Fibroblast of villous mesenchyme (primary cell): Measurements from ENCODE around the gene NAA38. TPM values are rescaled to one million over a fixed set of nuclear protein-coding genes. Genes with fewer than 3 reads are reported as not detected.
A peak's percentile ranks its signal among the peaks of the same experiment; 100 is the strongest.
"Not testable (repeated sequence)": the region's sequence is repeated elsewhere in the genome, so short reads cannot be mapped to it uniquely, and the experiment has no call there.

Source experiments
- DNase-seq: peaks from one replicate; pipeline ENCODE4 v3.0.0-alpha.2; 2010; ENCODE audit warnings: low read depth
- H3K4me3 ChIP-seq: 2 replicates; pipeline ENCODE4 v1.5.1; 2011; ENCODE audit warnings: low read depth, mild to moderate bottlenecking, low read length
- total RNA-seq: library from RNA; depleted of rRNA; stranded (reverse); fragments of >200 nt; gene quantifications from 2 replicates; pipeline ENCODE4 v1.2.3, GENCODE V29; 2012
- TF ChIP-seq, protein P1 (sequence below): IDR thresholded peaks from 2 replicates; pipeline ENCODE4 v1.5.1; 2012; ENCODE audit warnings: low read depth, mild to moderate bottlenecking, low read length; ENCODE audit not compliant: insufficient read depth

Gene NAA38
- total RNA-seq, 1 donor: 55.3 TPM

DNA sequence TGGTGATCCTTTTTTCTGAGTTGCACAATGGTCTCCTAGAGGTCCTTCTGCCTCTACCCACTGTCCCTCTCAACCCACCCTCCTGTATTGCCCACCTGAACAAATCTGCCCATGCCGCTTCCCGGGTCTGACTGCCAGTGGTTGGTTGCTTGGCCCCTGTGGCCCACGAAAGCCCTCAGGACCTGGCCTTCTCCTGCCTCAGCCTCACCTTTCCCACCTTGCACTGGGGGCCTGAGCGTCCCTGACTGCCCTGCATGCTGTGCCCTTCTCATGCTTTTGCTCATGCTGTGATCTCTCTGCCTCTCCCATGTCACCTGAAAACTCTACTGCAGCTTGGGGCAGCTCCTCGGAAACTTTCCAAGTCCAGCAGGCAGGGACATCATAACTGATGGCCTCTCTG lies 37.1 kb downstream of the NAA38 start:
- TF ChIP-seq, protein P1, sequence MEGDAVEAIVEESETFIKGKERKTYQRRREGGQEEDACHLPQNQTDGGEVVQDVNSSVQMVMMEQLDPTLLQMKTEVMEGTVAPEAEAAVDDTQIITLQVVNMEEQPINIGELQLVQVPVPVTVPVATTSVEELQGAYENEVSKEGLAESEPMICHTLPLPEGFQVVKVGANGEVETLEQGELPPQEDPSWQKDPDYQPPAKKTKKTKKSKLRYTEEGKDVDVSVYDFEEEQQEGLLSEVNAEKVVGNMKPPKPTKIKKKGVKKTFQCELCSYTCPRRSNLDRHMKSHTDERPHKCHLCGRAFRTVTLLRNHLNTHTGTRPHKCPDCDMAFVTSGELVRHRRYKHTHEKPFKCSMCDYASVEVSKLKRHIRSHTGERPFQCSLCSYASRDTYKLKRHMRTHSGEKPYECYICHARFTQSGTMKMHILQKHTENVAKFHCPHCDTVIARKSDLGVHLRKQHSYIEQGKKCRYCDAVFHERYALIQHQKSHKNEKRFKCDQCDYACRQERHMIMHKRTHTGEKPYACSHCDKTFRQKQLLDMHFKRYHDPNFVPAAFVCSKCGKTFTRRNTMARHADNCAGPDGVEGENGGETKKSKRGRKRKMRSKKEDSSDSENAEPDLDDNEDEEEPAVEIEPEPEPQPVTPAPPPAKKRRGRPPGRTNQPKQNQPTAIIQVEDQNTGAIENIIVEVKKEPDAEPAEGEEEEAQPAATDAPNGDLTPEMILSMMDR: no peak
- no peak for DNase-seq
- no peak overlapping the region for H3K4me3 ChIP-seq

DNA sequence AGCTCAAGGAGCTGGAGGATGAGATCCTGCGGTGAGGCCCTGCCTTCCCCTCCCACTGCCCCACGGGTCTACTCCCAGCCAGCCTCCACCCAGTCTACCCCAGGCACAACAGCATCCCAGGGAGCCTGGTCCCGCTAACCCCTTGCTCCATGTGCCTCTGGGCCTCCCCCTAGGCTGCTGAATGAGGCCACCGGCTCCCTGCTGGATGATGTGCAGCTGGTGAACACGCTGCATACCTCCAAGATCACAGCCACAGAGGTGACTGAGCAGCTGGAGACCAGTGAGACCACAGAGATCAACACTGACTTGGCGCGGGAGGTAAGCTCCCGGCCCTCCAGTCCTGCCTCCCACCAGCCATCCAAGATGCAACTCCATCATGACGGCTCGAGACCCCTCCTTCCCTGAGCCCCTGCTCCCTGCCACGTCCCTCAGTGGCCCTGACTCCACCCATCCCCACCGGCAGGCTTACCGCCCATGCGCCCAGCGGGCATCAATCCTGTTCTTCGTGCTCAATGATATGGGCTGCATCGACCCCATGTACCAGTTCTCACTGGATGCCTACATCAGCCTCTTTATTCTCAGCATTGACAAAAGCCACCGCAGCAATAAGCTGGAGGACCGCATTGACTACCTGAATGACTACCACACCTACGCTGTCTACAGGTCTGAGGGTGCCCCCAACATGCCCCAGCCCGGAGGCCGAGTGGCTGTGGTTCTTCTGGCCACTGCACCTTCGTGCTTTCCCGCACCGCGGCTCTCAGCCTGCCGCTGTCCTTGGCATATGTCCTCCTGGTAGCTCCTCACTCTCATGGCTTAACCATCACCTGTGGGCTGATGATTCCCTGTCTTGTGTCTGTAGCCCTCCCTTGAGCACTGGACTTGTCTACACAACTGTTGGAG lies 38.4 kb downstream of the NAA38 start:
- H3K4me3 ChIP-seq: no peak overlapping the region
- TF ChIP-seq, protein P1: no peak
- no peak for DNase-seq

DNA sequence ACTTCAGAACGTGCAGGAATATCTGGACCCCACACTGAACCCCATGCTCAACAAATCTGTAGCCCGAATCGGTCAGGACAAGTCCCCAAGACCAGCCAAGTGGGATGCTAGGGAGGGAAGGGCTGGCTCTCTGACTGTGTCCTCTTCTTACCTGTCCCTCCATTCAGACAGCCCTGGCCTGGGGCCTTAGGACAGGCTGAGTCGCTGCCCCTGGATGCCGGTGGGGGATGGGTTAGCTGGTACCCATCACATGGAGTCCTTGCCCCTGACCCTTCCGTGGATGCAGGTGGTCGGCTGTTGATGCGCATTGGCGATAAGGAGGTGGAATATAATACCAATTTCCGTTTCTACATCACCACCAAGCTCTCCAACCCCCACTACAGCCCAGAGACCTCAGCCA lies 39.3 kb downstream of the NAA38 start:
- DNase-seq: no peak
- TF ChIP-seq, protein P1: no peak
- no peak overlapping the region for H3K4me3 ChIP-seq

- TF ChIP-seq, protein P1: no peak
- no peak overlapping the region for H3K4me3 ChIP-seq
- DNase-seq: no peak
Observed at GRCh38 chr17:7817643-7817964, 39.8 kb downstream of the NAA38 start.

DNA sequence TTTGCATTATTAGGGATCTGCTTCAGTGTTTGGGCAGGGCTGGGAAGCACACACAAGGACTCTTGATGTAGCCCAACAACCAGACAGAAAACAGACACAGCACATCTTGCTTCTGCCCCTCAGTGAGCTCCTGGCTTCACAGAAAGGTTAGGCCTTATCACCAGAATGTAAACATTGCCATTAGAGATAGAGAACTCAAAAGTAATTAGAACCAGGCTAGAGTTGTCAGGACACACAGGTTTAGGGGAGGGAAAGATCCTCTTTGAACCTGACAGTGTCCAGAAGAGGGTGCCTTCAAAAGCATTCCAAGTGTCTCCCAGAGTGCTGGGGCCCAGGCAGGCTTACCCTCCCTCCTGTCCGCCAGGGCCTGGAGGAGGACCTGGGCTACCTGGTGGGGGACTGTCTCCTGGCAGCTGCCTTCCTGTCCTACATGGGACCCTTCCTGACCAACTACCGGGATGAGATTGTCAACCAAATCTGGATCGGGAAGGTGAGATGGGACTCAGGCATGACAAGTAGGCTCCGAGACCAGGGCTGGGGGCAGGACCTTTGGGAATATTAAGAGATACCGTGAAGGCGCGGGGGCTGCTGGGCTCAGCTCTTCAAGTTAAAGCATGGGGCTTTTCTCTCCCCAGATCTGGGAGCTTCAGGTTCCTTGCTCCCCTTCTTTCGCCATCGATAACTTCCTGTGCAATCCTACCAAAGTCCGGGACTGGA lies 40.3 kb downstream of the NAA38 start:
- DNase-seq: peak; percentile 23
- H3K4me3 ChIP-seq: no peak overlapping the region
- TF ChIP-seq, protein P1: no peak

DNA sequence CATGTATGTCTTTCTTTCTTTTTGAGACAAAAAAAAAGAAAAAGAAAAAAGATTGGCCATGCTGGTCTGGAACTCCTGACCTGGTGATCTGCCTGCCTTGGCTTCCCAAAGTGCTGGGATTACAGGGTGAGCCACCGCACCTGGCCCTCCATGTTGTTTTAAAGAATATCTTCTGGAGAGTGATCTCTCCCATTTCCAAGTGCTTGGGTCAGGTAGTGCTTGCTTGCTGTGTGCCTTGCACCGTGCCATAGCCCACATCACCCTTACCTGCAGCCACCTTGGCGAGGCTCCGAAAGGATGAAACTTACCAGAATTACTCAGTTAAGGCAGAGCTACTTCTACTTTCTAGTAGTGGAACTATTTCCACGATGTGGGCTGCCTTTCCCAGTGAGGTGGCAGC lies 42.4 kb downstream of the NAA38 start:
- TF ChIP-seq, protein P1: no peak
- no peak overlapping the region for H3K4me3 ChIP-seq
- no peak for DNase-seq

- DNase-seq: no peak
- H3K4me3 ChIP-seq: no peak overlapping the region
- TF ChIP-seq, protein P1: no peak
Observed at GRCh38 chr17:7811251-7811650, 46.1 kb downstream of the NAA38 start.

DNA sequence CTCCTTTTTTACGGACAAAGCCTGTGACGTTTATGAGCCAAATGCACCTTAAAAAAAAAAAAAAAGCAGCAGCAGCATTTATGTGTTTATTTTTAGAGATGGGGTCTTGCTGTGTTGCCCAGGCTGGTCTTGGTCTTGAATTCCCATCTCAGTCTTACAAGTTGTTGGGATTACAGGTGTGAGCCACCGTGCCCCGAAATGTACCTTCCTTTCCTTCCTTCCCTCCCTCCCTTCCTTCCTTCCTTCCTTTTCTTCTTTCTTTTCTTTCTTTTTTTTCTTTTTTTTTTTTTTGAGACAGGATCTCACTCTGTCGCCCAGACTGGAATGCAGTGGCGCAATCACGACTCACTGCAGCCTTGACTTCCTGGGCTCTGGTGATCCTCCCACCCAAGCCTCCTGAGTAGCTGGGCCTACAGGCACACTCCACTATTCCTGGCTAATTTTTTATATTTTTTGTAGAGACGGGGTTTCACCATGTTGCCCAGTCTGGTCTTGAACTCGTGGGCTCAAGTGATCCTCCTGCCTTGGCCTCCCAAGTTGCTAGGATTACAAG lies 47.5 kb downstream of the NAA38 start:
- peak; percentile 24 for DNase-seq

More for the DNA sequence above, 47.5 kb downstream of the NAA38 start:
- H3K4me3 ChIP-seq: not testable (repeated sequence)
